NK-92 (cell line): ENCODE results near the gene PHF14.

ENCODE experiments used
- DNase-seq: peaks from one replicate; lab custom pipeline; 2025; ENCODE audit not compliant: unreplicated experiment; lab: John Stamatoyannopoulos, UW

The PHF14 gene

DNA sequence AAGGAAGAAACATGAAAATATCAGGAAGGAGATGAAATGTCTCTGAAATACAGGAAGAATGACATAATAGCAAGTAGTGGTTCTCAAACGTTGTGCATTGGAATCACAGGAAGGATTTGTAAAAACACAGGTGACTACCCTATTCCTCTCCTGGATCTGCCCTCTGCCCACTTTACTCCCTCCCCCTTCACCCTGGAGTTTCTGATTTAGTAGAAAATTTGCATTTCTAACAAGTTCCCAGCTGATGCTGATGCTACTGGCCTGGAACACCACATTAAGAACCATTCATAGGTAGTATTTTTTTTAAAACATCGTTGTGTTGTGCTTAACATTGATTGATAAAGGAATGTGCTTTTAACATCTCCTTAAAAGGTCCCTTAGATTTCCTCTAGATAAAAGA is 130.9 kb downstream of the PHF14 start:
- no peak for DNase-seq

DNA sequence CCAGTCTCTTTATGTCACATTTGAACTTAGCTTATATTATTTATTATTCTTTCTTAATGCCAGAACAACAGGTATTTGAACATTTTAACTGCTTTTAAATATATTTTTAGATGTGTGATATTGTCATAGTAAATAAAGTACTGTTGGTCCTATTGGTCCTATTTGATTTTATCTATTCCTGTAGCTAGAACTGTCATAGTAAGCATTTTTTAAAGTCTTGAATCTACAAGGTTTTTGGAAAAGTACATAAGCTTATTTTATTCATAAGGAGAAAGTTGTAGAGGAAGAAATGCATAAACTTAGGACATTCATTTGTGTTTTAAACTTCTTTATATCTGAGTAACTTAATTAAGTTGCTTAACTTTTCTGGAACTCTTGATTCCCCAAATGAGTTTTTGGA is 136.0 kb downstream of the PHF14 start:
- DNase-seq, result no peak

DNA sequence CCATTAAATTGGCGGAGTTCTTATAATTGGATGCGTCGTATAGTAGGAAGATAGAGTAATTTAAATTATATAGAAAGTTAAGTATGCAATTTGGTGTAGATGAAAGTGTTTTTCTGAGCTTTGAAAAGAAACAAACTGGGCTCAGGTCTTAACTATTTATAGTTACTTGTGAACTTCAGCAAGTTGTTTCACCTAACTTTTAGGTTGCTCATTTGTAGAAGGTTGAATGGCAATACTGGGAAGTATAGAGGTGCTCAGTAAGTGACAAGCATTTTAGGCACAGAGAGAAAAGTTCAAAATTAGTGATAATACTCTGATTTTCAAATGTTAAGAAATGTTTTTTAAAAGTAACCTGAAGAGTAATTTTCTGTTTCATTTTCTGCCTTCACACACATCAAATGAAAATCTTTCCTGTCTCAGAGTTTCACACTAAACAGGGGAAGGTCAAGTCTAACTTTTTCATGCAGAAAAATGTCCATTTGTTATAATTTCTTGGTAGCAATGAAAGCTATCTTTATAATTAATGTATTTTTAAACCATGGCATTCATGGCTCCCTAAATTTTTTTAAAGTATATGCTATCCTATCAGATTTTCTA is 146.5 kb downstream of the PHF14 start:
- DNase-seq, result no peak

DNA sequence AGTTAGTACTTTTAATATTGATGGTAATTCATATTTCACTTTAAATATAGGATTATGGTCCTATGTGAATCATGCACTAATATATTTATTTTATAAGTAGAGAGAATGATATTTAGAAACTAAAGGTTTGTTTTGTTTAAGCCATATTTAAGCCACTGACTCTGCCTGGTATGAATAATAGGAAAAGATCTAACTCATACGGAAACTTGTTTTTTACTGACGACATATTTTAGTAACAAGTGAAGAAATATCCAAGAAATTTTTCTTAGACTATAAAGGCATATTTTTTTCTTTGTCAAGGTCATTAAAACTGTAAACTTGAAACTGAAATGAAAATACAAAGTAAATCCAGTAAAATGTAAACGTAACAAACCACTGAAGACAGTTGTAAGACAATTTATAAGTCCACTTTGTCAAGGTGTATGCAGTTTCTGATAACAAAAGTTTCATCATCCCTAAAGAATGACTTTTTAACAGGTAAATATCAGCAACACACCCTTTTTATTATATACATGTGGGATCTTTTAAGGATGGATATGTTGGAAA is 147.1 kb downstream of the PHF14 start:
- no peak for DNase-seq

DNA sequence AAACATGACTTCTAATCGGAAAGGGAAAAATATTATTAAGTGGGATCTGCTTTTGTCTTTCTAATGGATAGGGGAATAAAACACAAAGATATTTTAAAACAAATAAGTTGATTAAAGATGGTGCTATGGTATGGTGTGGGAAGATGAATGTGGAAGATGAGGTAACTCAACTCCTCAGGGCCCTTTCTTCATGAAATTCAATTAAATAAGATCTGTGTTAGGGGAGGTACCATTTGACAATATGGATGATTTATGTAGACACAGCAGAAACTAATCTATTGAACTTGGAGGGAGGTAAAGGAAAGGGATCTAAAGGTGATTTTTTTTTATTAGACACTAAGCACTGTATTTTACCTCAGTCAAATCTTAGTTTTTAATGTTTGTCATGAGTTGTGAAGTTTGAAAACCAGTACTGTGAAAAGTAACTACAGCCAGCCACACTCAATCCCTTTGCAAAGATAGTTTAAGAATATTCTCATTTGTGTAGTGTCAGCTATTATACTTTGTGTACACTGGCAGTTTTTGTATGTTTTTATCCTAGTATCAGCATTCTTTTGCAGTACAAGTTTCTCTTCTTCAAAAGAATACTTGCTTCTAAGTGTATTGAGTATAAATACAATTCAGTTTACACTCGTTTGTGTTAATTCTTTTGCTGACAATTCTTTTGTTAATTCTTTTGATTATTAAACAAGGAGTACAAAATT is 151.3 kb downstream of the PHF14 start:
- DNase-seq, result no peak

DNA sequence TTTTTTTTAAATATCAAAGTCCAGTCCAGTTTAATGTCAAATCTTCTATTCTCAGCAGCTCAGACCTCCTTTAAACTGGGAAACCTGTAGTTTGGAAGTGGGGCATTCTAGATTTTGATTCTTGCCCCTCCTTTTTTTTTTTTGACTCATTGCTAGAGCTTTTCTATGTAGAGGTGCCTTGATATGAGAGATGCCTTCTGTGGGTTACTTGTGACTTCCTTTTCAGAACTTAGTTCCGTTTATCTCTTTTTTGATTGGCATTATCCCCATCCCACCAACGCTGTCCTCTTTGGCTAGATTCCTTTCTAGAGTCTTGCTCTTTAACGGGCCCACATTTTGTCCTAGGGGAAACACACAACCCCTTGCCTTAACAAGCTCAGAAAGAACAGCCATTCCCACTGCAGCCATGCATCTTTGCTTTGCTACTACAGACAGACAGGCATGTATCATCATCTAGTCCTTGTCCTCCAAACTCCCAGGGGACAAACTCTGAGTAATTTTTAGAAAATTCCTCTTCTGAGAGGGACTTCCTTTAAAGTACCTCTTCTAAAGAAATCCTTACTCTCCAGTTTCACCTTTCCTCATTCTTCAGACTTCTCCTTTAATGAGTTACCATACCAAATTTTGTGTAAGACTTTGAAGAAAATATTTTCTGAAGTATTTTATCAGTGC is 153.6 kb downstream of the PHF14 start:
- DNase-seq, result no peak

DNA sequence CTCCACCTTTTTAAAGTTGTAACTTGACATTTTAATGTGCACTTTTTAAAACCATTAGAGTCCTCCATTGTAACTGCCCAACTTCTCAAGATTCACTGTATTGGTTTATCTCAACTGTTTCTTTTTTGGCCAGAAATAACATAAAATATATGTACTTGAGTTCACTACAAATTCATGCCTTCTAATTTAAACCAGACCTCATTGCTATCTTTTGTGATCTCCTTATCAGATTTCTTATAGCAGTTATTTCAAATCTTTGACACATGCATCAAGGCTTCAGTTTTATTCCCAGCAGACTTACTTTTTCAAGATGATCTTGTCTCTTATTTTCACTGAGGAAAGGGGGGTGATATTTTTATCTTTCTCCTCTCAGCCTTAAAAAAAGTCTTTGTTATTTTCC is 154.3 kb downstream of the PHF14 start:
- DNase-seq, result no peak

DNA sequence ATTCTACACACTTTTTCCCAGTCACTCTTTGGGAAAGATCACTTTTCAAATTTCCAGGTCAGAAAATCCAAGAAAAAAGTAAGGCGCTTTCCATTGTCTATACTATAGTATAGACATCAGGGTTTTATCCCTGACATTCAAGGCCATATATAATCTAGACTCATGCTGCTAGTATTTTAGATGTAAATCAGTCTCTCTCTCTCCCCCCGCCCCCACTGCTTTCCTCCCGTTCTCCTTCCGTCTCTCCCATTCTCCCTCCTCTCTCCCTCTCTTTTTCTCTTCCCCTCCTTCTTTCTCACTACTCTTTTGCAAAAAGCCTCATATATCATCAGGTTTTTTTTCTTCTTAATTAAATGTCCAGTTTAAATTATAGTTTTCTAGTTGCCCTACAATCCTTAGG is 154.8 kb downstream of the PHF14 start:
- no peak for DNase-seq

DNA sequence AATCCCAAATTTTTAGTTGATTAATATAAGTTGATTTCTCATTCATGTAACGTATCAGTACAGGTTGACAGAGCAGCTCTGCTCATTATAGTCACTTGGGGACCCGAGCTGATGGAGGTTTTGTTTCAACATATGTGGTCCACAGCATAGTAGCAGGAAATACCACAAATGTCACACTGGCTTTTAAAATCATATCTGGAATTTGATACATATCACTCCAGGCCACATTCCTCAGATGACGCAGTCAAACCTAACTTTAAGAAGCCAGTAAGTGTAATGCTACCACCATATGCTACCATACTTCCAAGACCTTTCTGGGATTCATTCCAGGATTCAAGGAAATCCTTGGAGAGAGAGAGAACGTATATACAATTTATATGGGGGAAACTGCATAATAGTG is 156.3 kb downstream of the PHF14 start:
- no peak for DNase-seq

DNA sequence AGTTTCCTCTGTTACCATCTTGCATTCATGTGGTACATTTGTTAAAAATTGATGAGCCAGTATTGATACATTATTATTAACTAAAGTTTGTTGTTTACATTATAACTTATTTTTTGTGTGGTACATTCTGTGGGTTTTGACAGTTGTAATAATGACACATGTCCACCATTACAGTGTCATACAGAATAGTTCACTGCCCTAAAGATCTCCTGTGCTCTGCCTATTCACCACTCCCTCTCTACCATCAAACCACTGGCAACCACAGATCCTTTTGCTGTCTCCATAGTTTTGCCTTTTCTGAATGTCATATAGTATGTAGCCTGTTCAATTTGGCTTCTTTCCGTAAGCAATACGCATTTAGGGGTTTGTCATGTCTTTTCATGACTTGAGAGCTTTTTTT is 156.9 kb downstream of the PHF14 start:
- no peak for DNase-seq

DNA sequence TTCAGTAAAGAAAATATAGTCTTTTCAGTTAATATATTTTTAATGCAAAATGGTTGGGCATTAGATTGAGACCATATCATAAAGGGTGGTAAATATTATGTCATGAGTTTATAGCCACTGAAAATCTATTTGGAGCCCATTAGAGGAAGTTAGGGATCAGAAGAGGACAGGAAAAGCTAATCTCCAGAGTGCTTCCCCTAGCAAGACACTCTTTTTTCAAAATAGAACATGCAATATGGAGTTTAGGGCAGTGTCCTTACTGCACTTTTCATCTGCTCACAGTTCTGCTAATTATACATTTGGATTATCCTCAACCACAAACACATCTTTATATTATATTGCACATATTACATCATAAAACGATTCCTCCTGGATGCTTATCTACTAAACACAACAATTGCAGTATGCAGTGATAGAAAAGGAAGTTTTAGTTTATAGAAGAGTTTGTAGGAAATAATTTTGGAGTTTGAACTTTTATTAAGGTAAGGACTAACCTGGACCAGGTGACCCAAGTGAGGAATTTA is 159.8 kb downstream of the PHF14 start:
- no peak for DNase-seq

DNA sequence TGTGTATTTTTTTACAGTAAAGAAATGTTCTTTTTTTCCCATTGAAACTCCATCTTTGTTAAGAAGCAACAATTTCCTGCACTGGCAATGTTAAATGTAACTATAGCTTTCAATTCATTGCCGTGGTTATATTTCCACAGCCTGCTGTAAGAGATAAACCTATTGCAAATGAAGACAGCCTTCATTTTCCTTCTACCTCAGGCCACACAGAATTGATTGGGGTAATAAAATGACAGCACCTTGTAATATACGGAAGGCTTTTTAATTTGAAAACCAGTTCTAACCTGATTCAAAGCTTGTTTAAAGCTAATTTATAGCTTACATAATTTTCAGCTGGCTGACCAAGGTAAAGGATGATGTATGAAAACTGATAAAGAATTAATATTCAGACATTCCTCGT is 161.9 kb downstream of the PHF14 start:
- no peak for DNase-seq

DNA sequence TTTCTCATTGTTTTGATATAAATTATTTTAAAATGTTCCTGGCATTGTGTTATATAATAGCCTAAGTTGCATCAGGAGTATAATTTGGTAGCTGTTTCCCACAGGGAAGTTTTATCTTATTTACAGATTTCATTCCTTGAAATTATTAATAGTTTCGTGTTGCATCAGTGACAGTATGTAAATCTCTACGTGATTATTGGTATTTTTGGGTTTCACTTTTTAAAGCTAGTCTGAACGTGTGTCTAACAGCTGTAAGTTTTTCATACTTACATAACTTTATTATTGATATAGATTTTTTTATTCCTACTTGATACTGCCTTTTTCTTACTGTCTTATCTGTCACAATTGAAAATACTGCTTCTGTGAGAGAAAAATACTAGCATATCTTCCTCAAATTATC is 167.9 kb downstream of the PHF14 start:
- DNase-seq, result no peak

DNA sequence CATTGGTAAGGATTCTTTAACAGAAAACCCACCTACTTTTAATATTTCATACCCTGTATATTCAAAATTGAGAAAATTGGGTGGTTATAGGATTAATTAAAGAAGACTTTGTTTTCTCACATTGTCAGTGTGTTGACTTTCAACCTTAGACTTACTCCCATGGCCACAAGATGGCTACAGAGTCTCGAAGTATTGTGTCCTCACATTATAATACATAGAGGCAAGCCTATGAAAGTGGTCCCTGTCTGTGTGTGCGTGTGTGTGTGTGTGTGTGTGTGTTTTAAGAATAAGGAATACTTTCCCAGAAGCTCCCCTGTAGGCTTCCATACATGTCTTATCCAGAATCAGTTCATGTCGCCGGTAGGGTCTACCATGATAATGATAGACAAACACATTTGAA is 180.0 kb downstream of the PHF14 start:
- DNase-seq, result no peak

DNA sequence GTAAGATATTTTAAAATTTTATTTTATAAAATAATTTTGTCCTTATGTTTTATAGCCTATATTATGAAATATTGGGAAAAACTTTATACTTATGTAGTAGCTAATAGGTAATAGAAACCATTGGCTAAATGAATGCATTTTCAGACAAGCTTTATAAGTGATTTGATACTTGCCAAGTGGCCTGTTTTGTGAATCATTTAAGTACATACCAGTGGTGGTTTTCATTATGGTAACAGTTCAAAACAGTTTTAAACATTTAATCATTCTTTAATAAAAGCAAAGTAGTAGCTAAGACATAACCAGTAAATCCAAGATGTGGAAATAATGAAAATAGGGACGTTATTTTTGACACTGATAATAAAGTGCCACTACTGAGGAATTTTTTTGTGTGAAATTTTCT is 182.2 kb downstream of the PHF14 start:
- DNase-seq, result no peak

DNA sequence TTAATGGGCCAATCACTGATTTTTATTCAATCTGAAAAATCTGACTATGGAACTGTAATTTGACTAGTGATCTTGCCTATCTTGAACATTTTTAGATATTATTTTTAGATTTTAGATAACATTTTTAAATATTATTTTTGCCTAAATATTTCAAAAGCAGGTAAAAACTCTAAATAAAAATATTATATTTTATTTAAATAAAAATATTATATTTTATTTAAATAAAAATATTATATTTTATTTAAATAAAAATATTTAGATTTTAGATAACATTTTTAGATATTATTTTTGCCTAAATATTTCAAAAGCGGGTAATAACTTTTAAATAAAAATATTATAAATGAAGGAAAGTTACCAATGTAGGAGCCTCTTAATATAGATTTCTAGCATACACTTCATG is 187.8 kb downstream of the PHF14 start:
- no peak for DNase-seq

DNA sequence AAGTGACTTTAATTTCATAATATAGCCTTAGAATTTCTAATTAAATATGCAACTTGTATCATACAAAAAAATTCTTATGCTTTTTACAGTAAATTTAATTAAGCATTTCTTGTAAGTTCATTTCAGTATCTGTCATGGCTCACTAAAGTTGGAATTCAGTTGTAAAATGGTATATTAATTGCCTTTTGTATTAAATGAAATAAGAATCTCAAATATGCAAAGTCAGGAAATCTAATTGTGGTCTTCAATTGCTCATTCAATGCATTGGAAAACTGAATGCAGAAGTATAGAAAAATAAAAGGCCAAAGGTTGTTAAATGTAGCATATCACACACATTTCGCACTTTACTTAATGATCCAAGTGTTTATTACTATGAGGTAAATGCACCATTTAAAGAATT is 189.5 kb downstream of the PHF14 start:
- no peak for DNase-seq

DNA sequence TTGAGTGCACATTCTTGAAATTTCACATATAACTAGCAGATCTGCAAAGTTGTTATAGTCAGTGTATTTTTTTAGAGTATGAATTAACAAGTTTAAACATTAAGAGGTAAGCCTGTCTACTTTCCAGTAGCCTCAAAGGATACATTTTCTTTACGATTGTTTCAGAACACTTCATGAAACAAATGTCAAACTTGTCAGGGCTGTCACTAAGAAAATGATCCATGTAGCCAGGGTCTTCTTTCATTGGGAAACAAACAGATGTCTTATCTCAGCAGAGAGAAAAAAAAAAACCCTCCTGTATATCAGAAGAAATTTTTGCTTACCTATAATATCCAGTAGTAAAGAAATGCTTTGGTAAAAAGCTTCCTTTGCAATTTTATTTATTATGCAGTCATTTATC is 192.4 kb downstream of the PHF14 start:
- no peak for DNase-seq

DNA sequence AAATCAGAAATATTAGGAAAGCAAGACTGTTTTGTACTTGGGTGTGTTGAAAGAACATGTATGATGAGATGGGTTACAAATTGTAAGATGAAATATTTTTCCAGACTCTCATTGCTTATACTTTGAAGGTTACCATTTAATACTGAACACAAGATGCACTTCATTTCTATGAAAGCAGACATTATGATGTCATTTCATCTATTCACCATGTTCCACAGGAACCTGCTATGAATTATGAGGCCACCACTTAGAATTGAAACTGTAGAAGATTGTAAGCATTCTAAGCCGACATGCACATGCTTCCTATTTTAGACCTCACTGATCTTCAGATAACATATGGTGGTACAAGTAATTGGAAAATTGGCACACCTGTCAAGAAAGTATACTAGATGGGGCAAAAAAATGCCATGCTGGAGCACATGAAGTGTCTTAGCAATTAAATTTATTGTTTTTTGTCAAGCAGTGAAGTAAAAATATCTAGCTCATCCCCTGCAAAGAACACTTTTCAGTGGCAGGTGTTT is 195.0 kb downstream of the PHF14 start:
- no peak for DNase-seq

DNA sequence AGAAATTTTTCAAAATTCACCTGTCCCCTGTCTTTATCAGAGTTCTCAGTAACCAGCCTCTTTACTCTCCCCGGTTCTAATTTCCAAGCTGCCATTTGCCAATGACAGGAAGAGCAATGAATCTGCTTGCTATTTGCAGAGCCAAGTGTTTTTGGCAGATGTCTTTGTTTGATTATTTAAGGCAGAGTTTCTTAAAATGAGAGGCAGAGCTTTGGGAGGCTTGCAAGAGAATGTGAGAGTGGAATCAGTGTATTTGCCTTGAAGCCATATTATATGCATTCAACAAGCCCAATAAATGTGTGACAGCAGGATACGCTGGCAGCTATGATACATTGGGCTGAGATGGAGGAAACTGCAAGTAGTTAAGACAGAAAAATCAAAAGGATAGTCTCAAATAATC is 196.5 kb downstream of the PHF14 start:
- no peak for DNase-seq

DNA sequence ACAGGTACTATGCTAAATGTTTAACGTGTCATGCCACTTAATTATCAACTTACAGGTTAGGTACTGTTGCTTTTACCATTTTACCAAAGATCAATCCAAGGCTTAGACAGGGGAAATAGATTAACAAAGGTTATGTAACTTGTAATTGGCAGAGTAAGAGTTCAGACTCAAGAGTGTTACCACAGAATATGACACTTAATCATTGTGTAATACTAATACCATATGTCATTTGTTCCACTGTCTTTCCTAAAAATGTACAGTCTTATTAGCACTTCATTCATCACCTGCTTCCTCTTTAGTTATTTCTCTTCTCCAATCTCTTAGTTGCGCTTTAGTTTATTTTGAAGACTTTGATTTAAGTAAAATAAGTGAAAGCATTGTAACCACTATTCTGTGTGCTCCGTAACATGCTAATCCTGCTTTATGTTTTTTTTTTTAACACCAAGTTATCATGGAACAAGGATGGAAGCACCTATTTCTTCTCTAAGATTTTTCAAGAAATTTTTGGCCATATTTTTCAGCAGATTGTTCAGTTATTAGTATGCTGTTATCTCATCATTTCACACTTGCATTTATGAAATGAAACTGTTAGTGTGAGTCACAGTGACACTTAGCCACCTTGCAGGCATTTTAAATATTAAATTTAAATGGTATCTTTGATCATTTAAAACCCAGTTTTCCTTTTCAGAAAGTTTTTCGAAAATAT is 197.3 kb downstream of the PHF14 start:
- DNase-seq, result no peak
